Stimulated activated CD4-positive, alpha-beta T cell treated with anti-CD3 and anti-CD28 coated beads, Interleukin-1b, Interleukin-23, amount 100 ng/mL, for 1 hour (primary cell): ENCODE measurements around the gene RELB.

Source experiments
- DNase-seq, 2 donors: peaks; one replicate each; pipeline ENCODE4 v3.0.0-alpha.2; 2020; ENCODE audit warnings: low read depth in 2 of 2

RELB gene

DNA sequence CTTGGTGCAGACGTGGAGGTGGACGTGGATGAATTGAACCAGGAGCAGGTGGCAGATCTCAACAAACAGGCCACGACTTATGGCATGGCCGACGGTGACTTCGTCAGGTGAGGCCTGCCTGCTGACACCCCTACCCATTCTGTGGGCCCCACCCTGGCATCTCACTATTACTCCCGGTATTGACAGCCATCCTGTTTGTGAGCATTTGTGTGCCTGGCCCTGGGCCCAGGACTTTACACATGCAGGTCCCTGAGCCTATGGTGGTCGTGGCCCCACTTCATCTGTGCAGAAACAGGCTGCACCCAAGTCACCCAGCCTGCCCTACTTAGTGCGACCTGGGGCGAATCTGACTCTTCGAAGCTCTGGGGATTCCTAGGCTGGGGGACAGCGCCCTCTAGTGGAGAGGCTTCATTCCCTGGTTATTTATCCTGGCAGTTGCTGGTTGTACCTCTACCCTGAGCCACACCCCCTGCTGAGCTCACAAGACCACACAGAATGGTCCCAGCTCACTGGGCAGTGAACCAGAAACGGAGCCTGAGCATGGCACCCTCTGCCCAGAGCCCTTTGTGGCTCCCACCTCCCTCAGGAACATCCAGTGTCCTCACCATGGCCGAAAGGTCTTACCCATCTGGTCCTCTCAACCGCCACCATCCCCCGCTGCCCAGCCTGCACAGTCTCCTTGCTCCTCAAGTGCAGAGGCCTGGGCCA is 58.1 kb downstream of the RELB start:
- peak; percentile 66 to 69 for DNase-seq

DNA sequence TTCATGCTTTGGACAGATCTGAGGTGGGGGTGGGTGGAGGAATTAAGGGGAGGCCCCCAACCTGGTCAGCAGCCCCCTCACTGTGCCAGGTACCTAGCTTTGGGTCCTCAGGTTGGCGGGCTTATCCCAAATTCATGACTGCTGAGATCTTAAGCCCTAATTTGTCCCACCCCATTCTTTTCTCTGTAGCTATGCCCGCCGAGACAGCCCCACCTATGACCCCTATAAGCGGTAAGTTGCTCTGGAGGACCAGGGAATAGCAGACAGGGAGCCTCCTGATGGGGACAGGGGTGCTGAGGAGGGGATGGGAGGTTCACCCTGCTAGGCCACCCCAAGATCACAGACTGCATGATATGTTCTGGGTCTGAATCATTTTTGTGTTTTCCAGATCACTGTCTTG is 60.7 kb downstream of the RELB start:
- no peak for DNase-seq

DNA sequence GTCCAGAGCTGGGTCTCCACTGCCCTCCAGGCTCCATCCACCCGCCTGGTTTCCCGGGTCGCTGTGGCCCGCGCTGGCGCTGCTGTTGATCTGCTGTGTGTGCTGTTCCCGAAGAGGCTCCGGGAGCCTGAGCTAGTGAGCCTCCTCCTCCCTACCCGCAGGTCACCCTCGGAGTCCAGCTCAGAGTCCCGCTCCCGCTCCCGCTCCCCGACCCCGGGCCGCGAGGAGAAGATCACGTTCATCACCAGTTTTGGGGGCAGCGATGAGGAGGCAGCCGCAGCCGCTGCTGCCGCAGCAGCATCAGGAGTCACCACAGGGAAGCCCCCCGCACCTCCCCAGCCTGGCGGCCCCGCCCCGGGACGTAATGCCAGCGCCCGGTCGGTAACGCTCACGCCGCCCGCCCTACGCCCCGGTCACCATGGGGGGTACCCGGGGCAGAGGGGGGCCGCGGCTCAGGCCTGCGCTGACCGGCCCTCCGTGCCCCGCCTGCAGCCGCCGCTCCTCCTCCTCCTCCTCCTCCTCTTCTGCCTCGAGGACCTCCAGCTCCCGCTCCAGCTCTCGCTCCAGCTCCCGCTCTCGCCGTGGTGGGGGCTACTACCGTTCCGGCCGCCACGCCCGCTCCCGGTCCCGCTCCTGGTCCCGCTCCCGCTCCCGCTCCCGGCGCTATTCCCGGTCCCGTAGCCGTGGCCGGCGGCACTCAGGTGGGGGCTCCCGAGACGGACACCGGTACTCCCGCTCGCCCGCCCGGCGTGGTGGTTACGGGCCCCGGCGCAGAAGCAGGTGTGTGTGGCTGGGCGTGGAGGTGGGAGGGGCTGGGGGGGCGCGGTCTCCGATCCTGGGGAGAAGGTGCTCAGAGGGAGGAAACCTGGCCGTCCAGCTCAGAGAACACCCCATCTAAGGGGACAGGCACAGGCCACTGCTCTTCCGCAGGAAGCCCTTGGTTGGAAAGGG is 62.9 kb downstream of the RELB start:
- DNase-seq, result no peak

GRCh38 chr19:45066921-45067661 is 65.8 kb downstream of the RELB start:
- no peak for DNase-seq

DNA sequence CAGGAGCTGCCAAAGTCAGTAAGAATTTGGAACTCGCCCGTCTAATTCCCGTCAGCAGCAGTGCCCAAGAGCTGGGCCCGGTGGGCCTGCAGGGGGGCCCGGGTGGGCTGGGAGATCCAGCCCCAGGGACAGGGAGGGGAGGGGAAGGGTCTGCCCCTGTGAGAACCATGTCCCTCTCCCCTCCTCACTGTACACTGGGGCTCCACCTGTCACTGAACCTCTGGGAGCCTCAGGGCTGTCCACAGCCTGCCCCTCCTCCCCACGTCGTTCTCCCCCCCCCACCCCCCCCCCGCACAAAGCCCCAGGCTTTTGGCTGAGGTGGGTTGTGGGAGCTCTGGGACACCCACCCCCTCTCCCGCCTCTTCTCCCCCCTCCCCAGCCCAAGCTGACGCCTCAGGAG is 66.8 kb downstream of the RELB start:
- DNase-seq, result no peak

- DNase-seq, result no peak
Measured at GRCh38 chr19:45069056-45069455, 67.8 kb downstream of the RELB start.

DNA sequence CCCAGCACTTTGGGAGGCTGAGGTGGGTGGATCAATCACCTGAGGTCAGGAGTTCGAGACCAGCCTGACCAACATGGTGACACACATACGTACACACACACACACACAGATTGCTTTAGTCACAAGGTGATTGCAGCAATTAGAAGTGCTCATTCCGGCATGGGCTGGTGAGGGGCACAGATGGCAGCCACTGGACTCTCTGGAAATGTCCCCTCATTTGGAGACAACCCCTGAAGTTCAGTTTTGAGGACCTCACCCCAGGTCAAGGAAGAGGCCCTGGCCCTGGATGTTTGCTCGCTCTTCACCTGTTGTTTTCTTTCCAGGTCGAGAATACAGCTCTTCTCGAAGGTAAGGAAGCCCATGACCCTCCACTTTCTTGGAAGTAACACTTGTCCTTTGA is 69.0 kb downstream of the RELB start:
- no peak for DNase-seq

DNA sequence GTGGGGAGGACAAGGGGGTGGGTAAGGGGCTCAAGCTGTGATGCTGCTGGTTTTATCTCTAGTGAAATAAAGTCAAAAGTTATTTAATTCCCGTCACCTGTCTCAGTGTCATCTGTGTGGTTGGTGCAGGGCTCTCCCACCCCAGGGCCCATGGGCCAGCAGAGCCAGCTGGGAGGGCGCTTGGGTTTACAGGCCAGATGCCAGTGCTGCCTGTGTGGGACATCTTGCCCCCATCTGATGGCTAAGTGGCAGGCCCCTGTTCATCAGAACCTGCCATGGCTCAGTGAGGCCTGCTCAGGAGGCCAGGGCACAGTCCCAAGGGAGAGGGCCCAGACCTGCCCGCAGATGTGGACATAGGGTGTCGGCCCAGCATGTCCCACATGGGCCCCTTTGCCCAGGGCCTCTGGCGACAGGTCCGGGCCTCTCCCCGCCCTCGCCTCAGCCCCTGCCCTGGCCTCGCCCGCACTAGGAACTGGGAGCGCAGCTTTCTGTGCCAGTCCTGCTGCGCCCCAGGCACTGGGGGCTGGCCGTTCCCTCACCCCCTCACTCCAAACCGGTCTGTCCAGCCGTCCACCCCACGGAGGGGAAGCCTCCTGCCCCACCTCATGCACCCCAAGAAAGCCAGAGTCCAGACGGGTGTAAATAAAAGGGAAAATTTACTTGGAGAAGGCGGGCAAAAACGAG is 69.7 kb downstream of the RELB start:
- DNase-seq, result no peak

DNA sequence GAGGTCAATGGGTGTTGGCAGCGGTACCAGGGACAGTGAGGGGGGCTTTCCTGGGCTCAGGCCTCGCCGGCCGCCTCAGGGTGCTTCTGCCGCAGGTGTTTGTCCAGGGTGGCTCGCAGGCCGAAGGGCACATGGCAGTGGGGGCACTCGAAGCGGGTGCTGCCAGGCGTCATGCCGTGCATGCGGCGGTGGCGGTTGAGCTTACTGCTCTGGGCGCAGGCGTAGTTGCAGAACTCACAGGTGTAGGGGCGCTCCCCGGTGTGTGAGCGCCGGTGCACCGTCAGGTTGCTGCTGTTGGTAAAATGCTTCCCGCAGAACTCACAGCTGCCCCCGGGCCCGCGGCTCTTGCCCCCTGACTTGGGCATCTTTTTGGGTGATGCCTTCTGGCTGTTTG is 70.3 kb downstream of the RELB start:
- no peak for DNase-seq

DNA sequence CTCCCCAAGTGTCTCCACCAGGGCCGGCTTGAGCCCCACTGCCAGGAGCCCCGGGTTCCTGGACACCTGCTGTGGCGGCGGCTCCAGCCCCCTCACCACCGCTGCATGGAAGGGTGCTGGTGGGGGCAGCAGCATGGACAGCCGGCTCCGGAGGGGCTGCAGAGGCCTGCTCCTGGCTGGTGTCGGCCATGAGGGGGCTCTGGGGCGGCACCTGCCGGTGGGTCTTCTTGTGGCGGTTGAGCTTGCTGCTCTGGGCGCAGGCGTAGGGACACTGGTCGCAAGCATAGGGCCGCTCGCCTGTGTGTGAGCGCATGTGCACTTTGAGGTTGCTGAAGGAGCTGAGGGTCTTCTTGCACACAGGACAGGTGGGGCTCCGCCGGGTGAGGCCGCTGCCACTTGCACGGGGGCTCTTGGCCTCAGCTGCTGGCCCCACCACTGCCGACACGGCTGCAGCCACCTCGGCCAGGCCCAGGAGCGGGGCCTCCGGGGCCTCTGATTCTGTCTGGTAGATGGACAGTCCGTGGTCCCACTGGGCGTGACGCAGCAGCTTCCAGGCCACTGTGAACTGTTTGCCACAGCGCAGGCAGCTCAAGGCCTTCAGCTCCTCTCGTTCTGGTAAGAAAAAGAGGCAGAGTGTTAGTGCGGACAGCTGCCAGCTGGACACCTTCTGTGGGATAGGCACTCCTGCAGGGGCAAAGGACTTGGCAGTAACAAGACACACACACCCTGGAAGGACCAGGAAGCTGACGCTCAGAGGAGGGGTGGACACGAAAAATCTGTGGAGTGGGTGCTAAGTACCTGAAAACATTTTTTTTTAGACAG is 70.9 kb downstream of the RELB start:
- no peak for DNase-seq

DNA sequence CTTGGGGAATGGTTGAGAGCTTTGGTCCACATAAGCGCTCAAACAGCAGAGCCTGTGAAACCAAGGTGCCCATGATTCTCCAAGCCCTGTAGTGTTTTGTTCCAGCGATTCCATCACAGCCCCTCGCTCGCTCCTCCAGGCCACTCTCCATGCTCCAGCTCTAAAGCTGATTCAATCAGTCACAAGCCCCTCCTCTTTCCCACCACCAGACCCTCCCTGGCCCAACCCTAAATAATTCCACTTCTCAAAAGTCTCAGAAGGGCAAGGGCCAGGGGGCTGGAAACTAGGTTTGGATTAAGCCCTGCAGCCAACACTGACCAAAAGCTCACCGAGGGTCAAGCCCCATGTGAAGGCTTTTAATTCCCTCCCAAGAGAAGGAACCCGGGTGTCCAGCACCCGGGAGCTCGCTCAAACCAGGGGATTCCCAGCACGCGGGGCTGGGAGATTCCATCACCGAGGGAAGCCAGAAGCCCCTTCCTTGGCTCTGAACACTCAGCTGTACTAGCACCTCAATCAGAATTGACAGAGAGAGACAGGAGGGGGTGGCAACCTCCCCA is 73.6 kb downstream of the RELB start:
- no peak for DNase-seq

- DNase-seq, result no peak
Measured at GRCh38 chr19:45075301-45076028, 74.2 kb downstream of the RELB start.

- peak in 1 of 2 donors; percentile 73 for DNase-seq
Measured at GRCh38 chr19:45076029-45076850, 75.0 kb downstream of the RELB start, which contains the start of gene ZNF296. Gene ZNF296, minus strand, starts transcription at chr19:45076478. Its CDS starts 105 bp downstream, at chr19:45076373.

GRCh38 chr19:45076851-45077730 is 75.8 kb downstream of the RELB start:
- no peak for DNase-seq

GRCh38 chr19:45078390-45079062 is 77.3 kb downstream of the RELB start:
- DNase-seq, result no peak

- DNase-seq, result peak; percentile 51 to 67
Measured at GRCh38 chr19:45079063-45079910, 78.0 kb downstream of the RELB start, which contains the start of gene GEMIN7. Gene GEMIN7, plus strand, starts transcription at chr19:45079260. Its CDS starts 10,855 bp downstream, at chr19:45090115.
